Ascending aorta (tissue), 2 donors: ENCODE measurements around the gene E2F1. TPM values are rescaled to one million over a fixed set of nuclear protein-coding genes. Genes with fewer than 3 reads are reported as not detected.

Experiments used
- DNase-seq, 2 donors: peaks; one replicate each; pipeline ENCODE4 v3.0.0-alpha.2; 2019; ENCODE audit warnings: low spot score in 2 of 2
- H3K27ac ChIP-seq, 2 donors: fragments of 200-600 bp; sonication (generic); one replicate each; pipeline ENCODE4 v1.5.1; 2016 to 2017; ENCODE audit warnings: mild to moderate bottlenecking in 1 of 2
- H3K27me3 ChIP-seq: fragments of 200-600 bp; sonication (generic); one replicate; pipeline ENCODE4 v1.5.1; 2017
- H3K36me3 ChIP-seq, 2 donors: fragments of 200-600 bp; sonication (generic); one replicate each; pipeline ENCODE4 v1.5.1; 2016
- H3K4me1 ChIP-seq, 2 donors: fragments of 200-600 bp; sonication (generic); one replicate each; pipeline ENCODE4 v1.5.1; 2016 to 2017; ENCODE audit warnings: mild to moderate bottlenecking in 1 of 2
- H3K4me3 ChIP-seq, 2 donors: fragments of 200-600 bp; sonication (generic); one replicate each; pipeline ENCODE4 v1.5.1; 2016 to 2017; ENCODE audit warnings: mild to moderate bottlenecking in 1 of 2
- H3K9me3 ChIP-seq, 2 donors: fragments of 200-600 bp; sonication (generic); one replicate each; pipeline ENCODE4 v1.5.1; 2016
- intact Hi-C: fragments of 100-400 bp; cut with DNase I; formaldehyde crosslinking; loops from one replicate; pipeline ENCODE4 v1.15.1; 2023
- total RNA-seq: library from RNA; depleted of rRNA; stranded (reverse); fragments of >200 nt; gene quantifications from one replicate; pipeline ENCODE4 v1.1.0, GENCODE V29; 2016
- TF ChIP-seq, protein P1 (sequence below), 3 experiments: fragments of 200-600 bp in 2 of 3; fragments of 450-650 bp in 1 of 3; sonication (generic) in 2 of 3; IDR thresholded peaks; one replicate each; pipeline ENCODE4 v1.5.1; 2016 to 2019; ENCODE audit warnings: antibody characterized with exemption in 3 of 3, mild to moderate bottlenecking in 1 of 3, moderate library complexity in 1 of 3

E2F1 gene
- total RNA-seq, 1 donor from 2014 or later: 0.53 TPM

- Histone ChIP-seq H3K36me3 (no peaks in the 10 kb centered on the region), H3K27me3 (no peaks in the 10 kb centered on the region), H3K9me3 (no peaks in the 10 kb centered on the region), H3K4me3 (no peak overlapping the region), H3K4me1 (peaks cover 23 to 49% of the 10 kb centered on the region in 2 donors), H3K27ac (peak overlapping the region; percentile 96 to 97)
- DNase-seq: no peak
- intact Hi-C loops: no loop called here
- TF ChIP-seq, protein P1, sequence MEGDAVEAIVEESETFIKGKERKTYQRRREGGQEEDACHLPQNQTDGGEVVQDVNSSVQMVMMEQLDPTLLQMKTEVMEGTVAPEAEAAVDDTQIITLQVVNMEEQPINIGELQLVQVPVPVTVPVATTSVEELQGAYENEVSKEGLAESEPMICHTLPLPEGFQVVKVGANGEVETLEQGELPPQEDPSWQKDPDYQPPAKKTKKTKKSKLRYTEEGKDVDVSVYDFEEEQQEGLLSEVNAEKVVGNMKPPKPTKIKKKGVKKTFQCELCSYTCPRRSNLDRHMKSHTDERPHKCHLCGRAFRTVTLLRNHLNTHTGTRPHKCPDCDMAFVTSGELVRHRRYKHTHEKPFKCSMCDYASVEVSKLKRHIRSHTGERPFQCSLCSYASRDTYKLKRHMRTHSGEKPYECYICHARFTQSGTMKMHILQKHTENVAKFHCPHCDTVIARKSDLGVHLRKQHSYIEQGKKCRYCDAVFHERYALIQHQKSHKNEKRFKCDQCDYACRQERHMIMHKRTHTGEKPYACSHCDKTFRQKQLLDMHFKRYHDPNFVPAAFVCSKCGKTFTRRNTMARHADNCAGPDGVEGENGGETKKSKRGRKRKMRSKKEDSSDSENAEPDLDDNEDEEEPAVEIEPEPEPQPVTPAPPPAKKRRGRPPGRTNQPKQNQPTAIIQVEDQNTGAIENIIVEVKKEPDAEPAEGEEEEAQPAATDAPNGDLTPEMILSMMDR (IDR thresholded peaks at IDR 0.05): no peak
Observed at GRCh38 chr20:33676652-33677645, 9.2 kb downstream of the E2F1 start.

DNA sequence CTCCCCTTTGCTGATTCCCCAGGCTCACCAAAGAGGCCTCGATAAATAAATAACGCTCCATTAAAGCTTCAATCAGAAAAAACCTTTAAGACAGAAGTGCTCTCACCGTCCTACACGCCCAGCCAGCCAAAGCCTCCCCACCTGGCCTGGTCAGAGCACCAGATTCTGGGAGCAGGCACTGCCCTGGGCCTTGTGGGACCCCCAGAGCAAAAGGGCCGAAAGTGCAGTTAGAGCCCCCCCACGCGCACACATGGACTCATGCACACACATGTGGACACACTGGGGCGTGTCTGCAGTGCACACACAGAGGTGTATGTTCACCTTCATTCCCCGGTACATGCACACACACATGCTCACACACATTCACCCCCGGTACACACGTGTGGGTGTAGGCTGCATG, 10.1 kb downstream of the E2F1 start:
- no peaks in the 10 kb centered on the region for H3K9me3 ChIP-seq
- no peaks in the 10 kb centered on the region for H3K27me3 ChIP-seq
- peak overlapping the region in 1 of 2 donors; percentile 84 for H3K4me3 ChIP-seq
- no peaks in the 10 kb centered on the region for H3K36me3 ChIP-seq
- peak overlapping the region; percentile 96 to 97 for H3K27ac ChIP-seq
- H3K4me1 ChIP-seq: peaks cover 20 to 50% of the 10 kb centered on the region in 2 donors
- TF ChIP-seq, protein P1 (IDR thresholded peaks at IDR 0.05): no peak
- DNase-seq: no peak
- intact Hi-C loops: no loop called here

- H3K4me3 ChIP-seq: peak overlapping the region; percentile 67 to 84
- DNase-seq: peak in 1 of 2 donors; percentile 87
- peaks cover 15 to 51% of the 10 kb centered on the region in 2 donors for H3K4me1 ChIP-seq
- H3K27ac ChIP-seq: peak overlapping the region; percentile 96 to 97
- no peaks in the 10 kb centered on the region for H3K27me3 ChIP-seq
- TF ChIP-seq, protein P1 (IDR thresholded peaks at IDR 0.05): no peak
- no peaks in the 10 kb centered on the region for H3K9me3 ChIP-seq
- intact Hi-C loops: loop anchor here (2.0 kb wide), 1 partner anchor 57 kb away; no protein-coding TSS in a partner anchor
- H3K36me3 ChIP-seq: no peaks in the 10 kb centered on the region
Observed at GRCh38 chr20:33675136-33675959, 10.8 kb downstream of the E2F1 start.

- Histone ChIP-seq H3K4me3 (peak within 1 kb of the TSS; percentile 67 to 84), H3K27me3 (no peaks in the 10 kb centered on the region), H3K27ac (peak within 1 kb of the TSS; percentile 96 to 97), H3K9me3 (no peaks in the 10 kb centered on the region), H3K36me3 (no peaks in the 10 kb centered on the region), H3K4me1 (peaks cover 9 to 49% of the 10 kb centered on the region in 2 donors)
- intact Hi-C loops: loop anchor here (2.0 to 5.0 kb wide), 2 partner anchors 58 to 438 kb away; partner anchors contain the start of gene EIF2S2
- TF ChIP-seq, protein P1 (IDR thresholded peaks at IDR 0.05): no peak
- peak in 1 of 2 donors; percentile 92 for DNase-seq
Observed at GRCh38 chr20:33674294-33675135, 11.7 kb downstream of the E2F1 start, which contains the start of gene NECAB3. NECAB3 (minus strand) TSS chr20:33674428; CDS start chr20:33674352, 76 bp downstream.
